HG03575 (cell line): ENCODE data around the gene ZNF496.
"Not testable (repeated sequence)": the region's sequence is repeated elsewhere in the genome, so short reads cannot be mapped to it uniquely, and the experiment has no call there.

ENCODE experiments used
- ATAC-seq: cut with Tn5 transposase; IDR thresholded peaks from one replicate; pipeline ENCODE4 v1.9.1; 2021; ENCODE audit not compliant: unreplicated experiment, insufficient number of reproducible peaks, low FRiP score; ENCODE audit errors: extremely low read depth

ZNF496 gene

DNA sequence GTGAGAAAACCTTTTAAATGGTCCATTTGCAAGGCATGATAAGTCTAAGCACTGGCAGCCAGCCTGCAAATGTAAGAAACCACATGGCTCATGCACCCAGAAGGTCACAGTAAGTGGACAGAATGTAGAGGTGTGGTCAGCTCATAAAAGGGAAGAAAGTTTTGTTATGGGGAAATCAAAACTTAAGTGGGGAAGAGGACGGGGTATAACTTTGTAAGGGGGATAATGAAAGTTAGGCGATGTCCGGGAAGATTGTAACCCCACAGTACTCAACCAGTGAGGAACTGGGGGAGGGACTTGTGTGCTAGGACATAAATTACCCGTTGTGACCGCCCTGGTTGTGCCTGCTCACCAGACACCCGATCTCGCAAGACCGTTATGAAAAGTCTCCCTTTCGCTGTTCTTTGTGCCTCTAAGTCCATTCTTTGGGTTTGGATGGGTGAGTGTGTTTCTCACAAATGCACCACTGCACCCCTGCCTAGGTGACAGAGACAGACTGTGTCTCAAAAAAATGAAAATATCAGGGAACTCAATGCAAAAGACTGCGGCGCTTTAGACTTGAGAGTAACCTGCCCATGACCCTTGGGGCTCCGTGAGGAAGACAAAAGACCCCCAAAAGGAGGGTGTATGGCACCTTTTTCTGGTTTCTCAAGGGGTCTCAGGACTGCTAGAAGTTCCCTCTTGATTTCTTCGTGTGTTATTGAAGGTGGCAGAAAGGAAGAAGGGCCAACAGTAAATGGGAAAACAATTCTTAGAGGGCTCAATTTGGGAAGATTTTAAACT lies 28.6 kb upstream of the ZNF496 start:
- ATAC-seq, result no peak

DNA sequence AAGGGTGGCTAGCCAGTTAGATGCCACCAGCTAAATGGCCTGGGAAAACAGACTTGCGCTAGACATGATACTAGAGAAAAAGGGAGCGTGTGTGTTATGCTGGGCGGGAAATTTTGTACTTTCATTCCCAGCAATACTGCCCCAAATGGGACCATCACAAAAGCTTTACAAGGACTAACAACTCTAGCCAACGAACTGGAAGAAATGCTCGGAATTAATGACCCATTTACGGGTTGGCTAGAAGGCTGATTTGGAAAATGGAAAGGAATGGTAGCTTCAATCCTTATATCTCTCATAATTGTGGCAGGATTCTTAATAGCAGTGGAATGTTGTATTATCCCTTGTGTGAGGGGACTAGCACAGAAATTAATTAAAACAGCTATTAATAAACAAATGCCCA lies 27.9 kb upstream of the ZNF496 start:
- no peak for ATAC-seq

DNA sequence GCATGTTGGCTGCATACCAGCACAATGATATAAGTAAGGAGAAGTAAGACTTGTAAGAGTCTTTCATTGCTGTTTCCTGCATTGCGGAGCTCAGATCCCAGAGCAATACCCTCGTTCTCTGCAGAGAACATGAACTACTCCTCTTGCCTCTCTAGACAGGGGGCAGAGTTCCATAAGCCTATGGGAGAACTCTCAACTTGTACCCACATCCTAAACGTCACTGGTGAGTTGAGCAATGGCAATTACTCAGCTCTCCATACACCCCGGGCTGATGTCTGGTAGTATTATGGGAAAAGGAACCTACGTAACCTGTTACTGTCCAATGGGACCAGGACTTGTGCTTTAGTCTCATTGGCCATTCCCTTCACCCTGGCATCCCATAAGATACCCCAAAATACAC lies 27.3 kb upstream of the ZNF496 start:
- ATAC-seq, result no peak

DNA sequence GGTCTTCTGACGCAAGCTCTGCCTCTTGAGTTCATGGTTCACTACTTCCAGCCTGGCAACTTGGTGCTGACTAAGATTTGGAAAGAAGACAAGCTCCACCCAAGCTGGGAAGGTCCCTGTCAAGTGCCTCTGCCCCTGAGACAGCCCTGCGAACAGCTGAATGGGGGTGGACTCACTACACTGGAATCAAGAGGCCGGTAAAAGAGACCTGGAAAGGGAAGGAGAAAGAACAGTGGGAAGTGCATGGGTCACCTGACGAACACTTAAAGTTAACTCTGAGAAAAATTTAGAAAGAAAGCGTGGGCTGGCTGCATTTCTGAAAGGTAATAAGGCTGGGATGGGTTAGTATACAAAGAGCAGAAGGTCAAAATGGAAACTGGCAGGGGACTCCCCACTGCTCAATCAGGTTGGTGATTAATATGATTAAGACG lies 26.1 kb upstream of the ZNF496 start:
- ATAC-seq, result peak; percentile 39

DNA sequence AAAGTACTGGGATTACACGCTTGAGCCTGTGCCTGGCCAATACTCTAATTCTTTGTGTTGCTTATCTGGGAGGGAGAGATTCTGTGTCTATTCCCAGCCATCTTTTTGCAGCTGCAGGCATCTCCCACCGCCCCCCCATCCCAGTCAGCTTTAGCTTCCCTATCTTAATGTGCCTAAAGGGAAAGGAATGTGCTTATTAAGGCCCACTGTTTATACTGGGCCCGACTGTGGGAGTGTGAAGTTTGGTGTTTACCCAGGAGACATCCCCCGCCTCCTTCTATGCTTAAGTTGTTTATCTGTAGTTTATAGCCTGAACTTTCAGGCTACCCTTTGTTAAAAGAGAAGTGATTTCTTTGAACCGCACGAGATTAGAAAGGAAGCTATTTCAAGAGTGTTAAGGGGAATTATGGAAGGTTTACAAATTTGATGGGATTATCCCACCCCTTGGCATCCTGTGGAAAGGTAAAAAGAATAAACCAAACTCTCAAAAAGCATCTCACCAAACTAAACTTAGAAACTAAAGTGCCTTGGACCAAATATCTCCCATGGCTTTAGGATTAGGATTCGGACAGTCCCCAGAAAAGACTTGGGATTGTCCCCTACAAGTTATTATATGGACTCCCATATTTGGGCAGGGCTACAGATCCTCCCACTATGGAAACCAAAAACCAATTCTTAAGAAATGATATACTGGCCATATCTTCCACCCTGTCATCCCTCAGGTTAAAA lies 25.5 kb upstream of the ZNF496 start:
- no peak for ATAC-seq

DNA sequence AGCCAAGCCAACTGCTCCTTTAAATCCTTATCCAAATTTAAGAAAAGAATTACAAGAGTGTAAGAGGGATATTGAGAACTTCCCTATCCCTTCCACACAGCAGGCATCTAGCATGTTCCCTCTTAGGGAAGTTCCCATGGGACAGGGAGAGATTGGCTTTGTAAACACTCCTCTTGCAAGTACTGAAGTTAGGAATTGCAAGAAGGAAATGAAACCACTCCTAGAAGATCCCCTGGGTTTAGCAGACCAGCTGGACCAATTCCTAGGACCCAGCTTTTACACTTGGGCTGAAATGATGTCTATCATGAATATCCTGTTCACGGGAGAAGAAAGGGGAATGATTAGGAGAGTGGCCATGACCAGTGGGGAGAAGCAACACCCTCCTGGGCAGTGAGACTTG lies 23.5 kb upstream of the ZNF496 start:
- ATAC-seq, result not testable (repeated sequence)

DNA sequence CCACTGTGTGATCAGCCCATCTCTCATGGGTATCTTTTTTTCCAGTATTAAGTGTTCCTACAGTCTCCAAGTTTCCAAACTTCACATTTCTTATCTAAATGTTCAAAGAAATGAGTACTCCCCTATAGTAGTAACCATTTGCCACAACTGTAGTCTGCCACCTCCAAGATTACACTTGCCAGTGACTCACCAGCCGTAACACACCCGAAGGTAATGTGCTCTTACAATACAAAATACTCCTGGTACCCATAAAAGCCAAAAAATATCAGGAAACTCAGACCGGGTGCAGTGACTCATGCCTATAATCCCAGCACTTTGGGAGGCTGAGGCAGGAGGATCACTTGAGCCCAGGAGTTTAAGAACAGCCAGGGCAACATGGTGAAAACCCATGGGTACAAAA lies 20.5 kb upstream of the ZNF496 start:
- ATAC-seq, result no peak

DNA sequence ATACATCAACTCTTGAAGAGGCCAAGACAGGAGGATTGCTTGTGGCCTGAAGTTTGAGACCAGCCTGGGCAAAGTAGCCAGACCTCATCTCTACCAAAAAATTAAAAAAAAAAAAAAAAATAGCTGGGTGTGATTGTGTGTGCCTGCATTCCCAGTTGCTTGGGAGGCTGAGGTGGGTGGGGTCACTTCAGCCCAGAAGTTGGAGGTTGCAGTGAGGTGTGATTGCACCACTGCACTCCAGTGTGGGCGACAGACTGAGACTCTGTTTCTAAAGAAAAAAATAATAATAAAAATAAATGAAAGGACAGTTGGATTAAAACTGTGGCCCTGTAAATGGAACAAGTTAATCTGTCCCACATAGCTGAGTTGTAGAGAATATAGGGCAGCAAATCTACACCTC lies 18.9 kb upstream of the ZNF496 start:
- ATAC-seq, result no peak

DNA sequence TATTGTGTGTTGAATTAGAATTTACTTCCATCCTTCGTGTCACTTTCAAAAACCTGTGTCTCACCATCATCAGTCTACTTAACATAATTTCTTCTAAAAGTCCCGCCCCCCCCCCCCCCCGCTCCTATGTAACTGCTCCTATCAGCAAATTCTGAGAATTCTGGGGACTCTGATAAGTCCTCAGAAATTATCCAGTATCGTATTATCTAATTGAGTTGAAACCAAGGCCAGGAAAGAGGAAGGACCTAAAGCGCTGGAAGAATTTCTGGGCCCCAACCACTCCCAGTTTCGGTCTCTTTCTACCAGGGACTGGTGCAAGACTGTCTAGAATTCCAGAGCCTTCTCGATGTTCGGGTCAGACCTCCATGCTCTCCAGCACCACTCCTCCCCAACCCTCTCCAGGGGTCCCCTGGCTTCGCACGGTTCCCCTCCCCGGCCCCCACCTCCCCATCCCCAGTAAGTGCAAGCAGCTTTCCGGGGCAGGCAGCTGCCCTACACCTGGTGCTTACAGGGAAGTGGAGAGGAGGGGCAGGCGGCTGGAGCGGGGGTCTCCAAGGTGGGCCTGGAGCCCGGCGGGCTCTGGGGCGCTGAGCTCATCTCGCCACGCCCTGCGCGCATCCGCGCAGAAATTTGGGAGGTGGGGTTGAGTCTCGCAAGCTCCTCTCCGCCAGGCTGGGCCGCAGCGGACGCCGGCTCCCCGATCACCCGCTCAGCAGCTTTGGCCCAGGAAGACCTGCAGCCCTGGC lies 16.0 kb upstream of the ZNF496 start:
- ATAC-seq, result no peak

DNA sequence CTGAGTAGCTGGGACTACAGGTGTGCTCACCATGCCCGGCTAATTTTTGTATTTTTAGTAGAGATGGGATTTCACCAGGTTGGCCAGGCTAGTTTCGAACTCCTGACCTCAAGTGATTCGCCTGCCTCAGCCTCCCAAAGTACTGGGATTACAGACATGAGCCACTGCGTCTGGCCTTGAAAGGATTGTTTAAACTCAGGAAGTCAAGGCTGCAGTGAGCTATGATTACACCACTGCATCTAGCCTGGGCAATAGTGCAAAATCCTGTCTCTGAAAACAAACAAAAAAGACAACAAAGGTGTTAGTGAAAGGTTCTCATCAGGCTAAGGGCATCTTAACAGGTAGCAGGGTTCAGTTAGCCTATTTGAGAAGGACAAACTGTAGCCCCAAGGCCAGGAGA lies 14.2 kb upstream of the ZNF496 start:
- ATAC-seq, result no peak

DNA sequence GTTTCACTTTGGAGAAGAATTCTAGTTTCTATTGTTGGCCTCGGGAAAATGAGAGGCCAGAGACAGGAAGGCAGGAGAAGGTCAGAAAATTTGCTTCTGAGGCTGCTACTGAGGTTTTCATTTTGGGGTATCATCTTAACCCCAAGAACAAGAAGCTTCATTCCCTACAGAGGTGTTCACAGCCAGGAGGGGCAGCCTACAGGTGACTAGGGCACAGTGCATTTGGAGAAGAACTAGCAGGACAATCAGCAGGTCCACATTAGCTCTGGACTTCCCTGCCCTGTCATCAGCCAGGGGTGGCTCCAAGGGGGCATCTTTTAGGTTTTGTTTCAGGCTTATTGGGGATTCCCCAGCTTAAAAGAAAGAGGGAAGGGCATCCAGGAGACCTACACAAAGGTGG lies 12.1 kb upstream of the ZNF496 start:
- no peak for ATAC-seq

DNA sequence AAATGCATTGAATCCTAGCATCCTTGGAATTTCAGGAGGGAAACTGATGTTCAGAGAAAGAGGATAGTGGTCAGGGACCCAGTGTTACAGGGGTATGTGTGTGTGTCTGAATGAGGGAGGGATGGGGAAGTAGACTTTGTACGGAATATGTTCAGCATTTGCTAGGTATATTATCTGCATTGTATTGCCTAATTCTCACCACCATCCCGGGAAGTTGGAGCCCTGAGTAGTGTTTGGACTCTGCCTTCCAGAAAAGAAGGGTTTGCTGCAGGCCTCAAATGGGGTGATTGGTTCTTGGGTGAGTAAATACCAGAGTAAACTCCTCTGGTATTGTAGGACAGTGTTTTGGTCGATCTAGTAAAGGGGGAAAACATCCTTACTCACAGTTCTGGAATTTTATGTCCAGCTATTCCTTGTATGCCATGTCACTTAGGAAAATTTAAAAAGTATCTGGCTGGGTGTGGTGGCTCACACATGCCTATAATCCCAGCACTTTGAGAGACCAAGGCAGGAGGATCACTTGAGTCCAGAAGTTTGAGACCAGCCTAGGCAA lies 7.1 kb upstream of the ZNF496 start:
- ATAC-seq, result no peak

DNA sequence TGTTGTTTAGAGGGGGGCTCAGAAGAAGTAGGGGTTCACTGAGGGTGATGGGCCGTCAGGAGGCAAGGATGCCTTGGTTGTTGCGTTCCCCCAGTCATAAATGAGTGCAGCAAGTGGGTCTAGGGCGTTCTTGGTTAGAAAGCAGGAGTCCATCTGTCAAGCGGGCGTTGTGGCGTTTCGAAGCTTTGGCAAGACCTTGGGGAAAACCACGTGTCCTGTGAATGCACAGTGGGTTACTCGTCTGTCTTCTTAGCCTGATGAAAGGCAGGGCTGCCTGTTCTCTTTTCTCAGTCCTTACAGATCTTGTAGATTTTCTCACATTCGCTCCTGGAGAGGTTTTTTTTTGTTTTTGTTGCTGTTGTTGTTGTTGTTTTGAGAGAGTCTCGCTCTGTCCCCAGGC lies 6.3 kb upstream of the ZNF496 start:
- no peak for ATAC-seq

DNA sequence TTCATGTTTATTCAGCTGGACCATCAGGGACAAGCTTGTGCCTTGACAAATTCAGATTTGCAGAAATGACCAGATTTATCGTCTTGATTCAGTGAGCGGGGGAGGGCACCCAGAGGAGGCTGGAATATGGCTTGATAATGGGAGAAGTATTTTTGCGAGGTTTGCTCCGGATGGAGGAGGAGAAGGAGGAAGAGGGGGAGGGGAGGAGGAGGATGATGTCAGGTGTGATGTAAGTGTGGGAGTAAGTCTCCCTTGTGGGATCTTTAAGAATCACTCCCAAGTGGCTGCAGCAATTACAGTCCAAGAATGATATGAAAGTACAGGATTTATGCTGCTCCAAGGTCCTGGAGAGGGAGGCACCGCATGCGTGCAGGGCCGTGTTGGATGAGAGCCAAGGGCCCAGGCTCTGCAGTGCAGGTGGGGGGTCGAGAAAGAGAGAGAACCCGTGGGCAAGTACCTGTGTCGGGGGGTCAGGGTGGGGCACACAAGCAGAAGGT lies 5.6 kb upstream of the ZNF496 start:
- no peak for ATAC-seq

DNA sequence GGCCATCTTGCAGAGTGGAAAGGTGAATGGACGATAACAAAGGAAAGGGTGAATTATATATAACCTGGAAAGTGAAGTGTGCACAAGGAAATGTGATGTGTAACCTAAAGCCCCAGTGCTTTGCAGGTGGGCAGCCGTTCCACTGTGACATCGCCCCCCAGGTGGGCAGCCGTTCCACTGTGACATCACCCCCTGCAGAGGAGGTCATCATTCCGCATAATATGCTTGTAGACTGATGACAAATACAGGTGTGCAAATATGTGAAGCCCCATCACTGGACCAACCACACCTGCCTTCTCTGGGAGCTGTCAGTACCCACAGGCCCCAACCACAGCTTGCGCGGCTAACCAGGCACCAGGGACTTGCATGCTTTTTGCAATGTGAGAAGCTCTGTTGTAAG lies 4.7 kb upstream of the ZNF496 start:
- no peak for ATAC-seq

DNA sequence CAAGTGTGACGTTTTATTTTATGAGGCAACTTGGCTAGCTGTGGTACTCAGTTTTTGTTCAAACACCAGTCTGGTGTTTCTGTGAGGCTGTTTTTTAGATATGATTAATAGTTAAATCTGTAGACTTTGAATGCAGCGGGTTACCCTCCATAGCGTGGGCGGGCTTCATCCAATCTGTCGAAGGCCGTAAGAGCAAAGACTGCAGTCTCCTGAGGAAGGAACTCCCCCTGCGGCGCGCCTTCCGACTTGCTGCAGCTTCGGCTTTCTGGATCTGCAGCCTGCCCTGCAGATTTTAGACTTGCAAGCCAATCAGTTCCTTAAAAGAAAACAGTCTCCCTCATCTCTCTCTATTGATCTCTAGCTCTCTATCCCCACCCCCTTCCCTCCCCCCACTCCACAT lies 4.2 kb upstream of the ZNF496 start:
- no peak for ATAC-seq

DNA sequence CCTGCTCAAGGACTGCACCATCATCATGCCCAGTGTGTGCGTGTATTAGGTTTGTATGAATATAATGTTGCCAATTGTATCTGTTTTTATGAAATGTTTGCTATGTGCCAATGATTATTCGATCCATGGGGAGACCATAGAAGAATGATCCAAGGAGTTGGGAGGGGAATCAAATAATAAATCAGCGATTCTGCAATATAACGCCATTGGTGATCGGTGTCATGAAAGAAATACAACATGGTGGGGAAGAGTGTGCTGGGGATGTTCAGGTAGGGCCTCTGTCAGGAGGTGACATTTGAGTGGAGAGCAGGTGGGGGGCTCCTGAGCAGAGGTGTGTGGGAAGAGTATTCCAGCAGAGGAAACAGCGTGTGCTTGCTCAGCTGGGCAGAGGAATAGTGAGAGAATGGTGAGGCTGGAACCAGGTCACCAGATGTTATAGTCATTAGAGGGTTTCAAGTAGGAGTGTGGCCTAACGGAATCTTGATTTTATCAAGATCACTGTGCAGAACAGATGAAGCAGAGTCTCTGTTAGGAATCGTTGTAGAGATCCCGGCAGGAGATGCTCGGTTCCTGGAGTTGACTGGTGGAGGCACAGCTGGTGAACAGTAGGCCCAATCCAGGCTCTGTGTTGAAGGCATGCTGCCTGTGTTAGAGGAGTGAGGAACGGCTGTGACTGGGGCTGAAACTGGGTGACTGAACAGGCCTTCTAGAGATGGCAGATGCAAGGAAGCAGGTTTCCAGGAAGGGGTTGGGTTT lies 2.9 kb upstream of the ZNF496 start:
- no peak for ATAC-seq

DNA sequence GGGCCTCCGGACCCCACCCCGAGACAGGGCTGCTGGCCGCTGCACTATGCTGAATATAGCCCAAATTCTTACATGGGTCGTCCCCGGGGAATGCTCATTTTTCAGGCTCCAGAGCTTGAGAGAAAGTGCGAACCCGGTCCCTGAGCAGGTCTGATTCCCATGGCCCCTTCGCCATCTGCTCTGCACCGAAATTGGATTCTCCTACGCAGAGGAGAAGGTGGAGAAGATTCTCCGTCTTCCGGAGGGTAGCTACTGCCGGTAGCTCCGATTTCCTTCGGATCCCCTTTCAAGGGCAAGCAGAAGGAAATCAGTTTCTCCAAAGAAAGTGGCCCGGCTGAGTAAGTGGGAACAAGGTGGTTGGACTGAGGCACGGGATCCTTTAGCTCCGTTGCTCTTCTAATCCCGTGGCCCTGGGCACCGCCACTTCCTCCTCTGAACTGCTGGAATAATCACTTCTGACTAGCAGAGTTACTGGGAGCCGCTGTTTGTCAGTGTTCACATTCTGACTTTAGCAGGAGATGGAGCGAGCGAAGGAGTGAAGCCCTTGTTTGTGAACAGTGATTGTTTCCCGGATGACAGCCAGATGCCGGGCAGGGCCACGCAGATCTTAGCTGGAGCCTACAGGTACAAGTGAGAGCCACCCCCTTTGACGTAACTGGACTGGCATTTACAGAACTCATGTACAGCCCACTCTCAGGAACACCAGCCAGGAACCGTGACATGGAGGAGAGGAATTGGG lies 1.1 kb upstream of the ZNF496 start:
- no peak for ATAC-seq
